GM19372 (cell line): Measurements from ENCODE around the gene SIAH2.

Source experiments
- ATAC-seq: cut with Tn5 transposase; IDR thresholded peaks from one replicate; pipeline ENCODE4 v1.9.1; 2021; ENCODE audit warnings: mild to moderate bottlenecking, low read depth, moderate library complexity; ENCODE audit not compliant: unreplicated experiment

SIAH2 gene

GRCh38 chr3:150754896-150755295 is 8.1 kb downstream of the SIAH2 start:
- no peak for ATAC-seq

- no peak for ATAC-seq
These were observed 11.1 kb downstream of the SIAH2 start for GRCh38 chr3:150751781-150752263.

- no peak for ATAC-seq
These were observed 13.7 kb downstream of the SIAH2 start for GRCh38 chr3:150749255-150749654.

- ATAC-seq, result no peak
These were observed 14.3 kb downstream of the SIAH2 start for GRCh38 chr3:150748684-150749047.

GRCh38 chr3:150747886-150748683 is 14.9 kb downstream of the SIAH2 start:
- no peak for ATAC-seq

- ATAC-seq, result no peak
These were observed 16.0 kb downstream of the SIAH2 start for GRCh38 chr3:150746791-150747590.

- no peak for ATAC-seq
These were observed 17.1 kb downstream of the SIAH2 start for GRCh38 chr3:150745832-150746231.

GRCh38 chr3:150744919-150745211 is 18.1 kb downstream of the SIAH2 start:
- ATAC-seq, result no peak

- no peak for ATAC-seq
These were observed 18.7 kb downstream of the SIAH2 start for GRCh38 chr3:150744041-150744918.

GRCh38 chr3:150743508-150743907 is 19.5 kb downstream of the SIAH2 start:
- ATAC-seq, result no peak

- ATAC-seq, result no peak
These were observed 20.3 kb downstream of the SIAH2 start for GRCh38 chr3:150742679-150743078.

GRCh38 chr3:150742141-150742523 is 20.8 kb downstream of the SIAH2 start:
- no peak for ATAC-seq

GRCh38 chr3:150741497-150742140 is 21.4 kb downstream of the SIAH2 start:
- ATAC-seq, result no peak

- peak; percentile 33 for ATAC-seq
These were observed 22.1 kb downstream of the SIAH2 start for GRCh38 chr3:150740733-150741496.

GRCh38 chr3:150739877-150740645 is 22.9 kb downstream of the SIAH2 start:
- ATAC-seq, result no peak

- ATAC-seq, result no peak
These were observed 23.6 kb downstream of the SIAH2 start for GRCh38 chr3:150739200-150739863.

GRCh38 chr3:150738688-150739087 is 24.3 kb downstream of the SIAH2 start:
- no peak for ATAC-seq

GRCh38 chr3:150737874-150738679 is 24.9 kb downstream of the SIAH2 start:
- ATAC-seq, result no peak
